ENCODE measurements around the gene PRRT1. TPM values are rescaled to one million over a fixed set of nuclear protein-coding genes. Genes with fewer than 3 reads are reported as not detected.
A peak's percentile ranks its signal among the peaks of the same experiment; 100 is the strongest.

The PRRT1 gene
- total RNA-seq, 1 experiment from 2014 or later, result not detected

DNA sequence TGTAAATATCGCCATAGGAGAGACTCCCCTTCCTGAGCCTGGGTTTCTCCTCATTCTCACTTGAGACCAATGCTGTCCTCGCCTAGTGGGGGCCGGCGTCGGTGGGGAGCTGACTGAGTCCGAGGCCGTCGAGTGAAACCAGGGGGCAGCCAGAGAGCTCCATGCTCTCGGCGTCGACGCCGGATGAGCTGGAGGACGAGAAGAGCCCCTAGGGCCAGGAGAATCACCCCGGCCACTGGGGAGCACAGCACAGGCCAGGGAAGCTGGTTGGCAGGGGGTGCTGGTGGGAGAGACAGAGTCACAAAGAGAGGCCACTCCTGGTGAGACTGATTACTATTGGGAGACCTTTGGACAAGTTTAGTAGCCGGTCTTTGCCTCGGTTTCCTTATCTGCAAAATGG is 47.1 kb upstream of the PRRT1 start:
- BruUV-seq (replicated peaks), result no TSS peak
- Histone ChIP-seq H3K4me1 (ENCODE audit: insufficient read depth, low read length) (peaks cover 16% of the 10 kb centered on the region), H3K79me2 (ENCODE audit: low read length) (no peaks in the 10 kb centered on the region), H3K27ac (ENCODE audit: low read length) (no peak overlapping the region), H3K9me2 (replicated peaks; ENCODE audit: low read length) (no peaks in the 10 kb centered on the region), H4K20me1 (ENCODE audit: low read length) (no peaks in the 10 kb centered on the region), H3K4me2 (ENCODE audit: low read length) (no peak overlapping the region), H3K9ac (ENCODE audit: low read length) (no peak overlapping the region), H2AFZ (ENCODE audit: low read length) (no peak overlapping the region), H3K27me3 (ENCODE audit: low read length) (no peaks in the 10 kb centered on the region), H3K9me3 (ENCODE audit: low read length) (no peaks in the 10 kb centered on the region), H3F3A (ENCODE audit: low read length, unreplicated experiment) (no peaks in the 10 kb centered on the region), H3K4me3 (ENCODE audit: low read length) (no peak overlapping the region), H3K36me3 (ENCODE audit: low read depth, low read length) (no peaks in the 10 kb centered on the region)
- intact Hi-C loops (cut with micrococcal nuclease), result loop anchor here (5.0 kb wide), 1 partner anchor 773 kb away; no protein-coding TSS in a partner anchor
- ChIA-PET CTCF (no interaction called here), POLR2A (ENCODE audit: unreplicated experiment) (no interaction called here)
- TF ChIP-seq EZH2phosphoT487 (IDR thresholded peaks at IDR 0.05; ENCODE audit: borderline replicate concordance, low read length) (no peak), EZH2 (IDR thresholded peaks at IDR 0.05; ENCODE audit: low read length, unreplicated experiment) (no peak), CTCF (conservative IDR thresholded peaks at IDR 0.05; ENCODE audit: low read depth, low read length) (no peak)
- ATAC-seq (no peak), DNase-seq (no peak)

DNA sequence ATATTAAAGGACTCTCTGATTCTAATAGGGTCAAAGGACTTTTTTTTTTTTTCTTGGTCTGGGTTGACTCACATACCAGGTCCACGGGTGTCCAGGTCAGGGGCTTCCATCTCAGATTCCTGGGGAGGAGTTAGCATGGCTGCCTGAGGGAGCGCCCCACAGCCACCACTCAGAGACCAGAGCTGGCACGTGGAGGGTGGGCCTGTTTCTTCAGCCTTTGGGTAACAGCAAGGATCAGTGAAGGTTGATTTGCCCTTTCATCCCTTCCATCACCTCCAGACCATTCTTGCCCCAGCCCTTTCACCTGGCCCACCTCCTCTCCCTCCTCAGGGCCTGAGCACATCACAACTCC is 46.6 kb upstream of the PRRT1 start:
- no peaks in the 10 kb centered on the region for H3K9me2 ChIP-seq (replicated peaks; ENCODE audit: low read length)
- H3K4me1 ChIP-seq (ENCODE audit: insufficient read depth, low read length), result peaks cover 16% of the 10 kb centered on the region
- no peak for DNase-seq
- TF ChIP-seq CTCF (conservative IDR thresholded peaks at IDR 0.05; ENCODE audit: low read depth, low read length), result no peak
- TF ChIP-seq EZH2phosphoT487 (IDR thresholded peaks at IDR 0.05; ENCODE audit: borderline replicate concordance, low read length), result no peak
- no peak for TF ChIP-seq EZH2 (IDR thresholded peaks at IDR 0.05; ENCODE audit: low read length, unreplicated experiment)
- H3K36me3 ChIP-seq (ENCODE audit: low read depth, low read length), result no peaks in the 10 kb centered on the region
- no peaks in the 10 kb centered on the region for H3K79me2 ChIP-seq (ENCODE audit: low read length)
- no peaks in the 10 kb centered on the region for H3F3A ChIP-seq (ENCODE audit: low read length, unreplicated experiment)
- no peaks in the 10 kb centered on the region for H3K9me3 ChIP-seq (ENCODE audit: low read length)
- H3K4me3 ChIP-seq (ENCODE audit: low read length), result no peak overlapping the region
- ATAC-seq, result no peak
- H3K27me3 ChIP-seq (ENCODE audit: low read length), result no peaks in the 10 kb centered on the region
- CTCF ChIA-PET, result no interaction called here
- BruUV-seq (replicated peaks), result no TSS peak
- H3K4me2 ChIP-seq (ENCODE audit: low read length), result no peak overlapping the region
- no peak overlapping the region for H2AFZ ChIP-seq (ENCODE audit: low read length)
- H4K20me1 ChIP-seq (ENCODE audit: low read length), result no peaks in the 10 kb centered on the region
- H3K27ac ChIP-seq (ENCODE audit: low read length), result no peak overlapping the region
- POLR2A ChIA-PET (ENCODE audit: unreplicated experiment), result no interaction called here
- H3K9ac ChIP-seq (ENCODE audit: low read length), result no peak overlapping the region
- intact Hi-C loops (cut with micrococcal nuclease), result loop anchor here (5.0 kb wide), 1 partner anchor 774 kb away; no protein-coding TSS in a partner anchor

- H3K4me2 ChIP-seq (ENCODE audit: low read length), result peak overlapping the region; percentile 84
- ATAC-seq, result no peak
- intact Hi-C loops (cut with micrococcal nuclease), result loop anchor here (5.0 kb wide), 1 partner anchor 775 kb away; no protein-coding TSS in a partner anchor
Observed at GRCh38 chr6:32196682-32197616, 45.2 kb upstream of the PRRT1 start.

More at GRCh38 chr6:32196682-32197616, 45.2 kb upstream of the PRRT1 start:
- BruUV-seq (replicated peaks), result no TSS peak
- Histone ChIP-seq H3K9me2 (replicated peaks; ENCODE audit: low read length) (no peaks in the 10 kb centered on the region), H3K4me3 (ENCODE audit: low read length) (peak overlapping the region; percentile 77), H3K4me1 (ENCODE audit: insufficient read depth, low read length) (peaks cover 28% of the 10 kb centered on the region), H3K9me3 (ENCODE audit: low read length) (no peaks in the 10 kb centered on the region), H4K20me1 (ENCODE audit: low read length) (no peaks in the 10 kb centered on the region), H3K79me2 (ENCODE audit: low read length) (no peaks in the 10 kb centered on the region), H3K36me3 (ENCODE audit: low read depth, low read length) (no peaks in the 10 kb centered on the region), H2AFZ (ENCODE audit: low read length) (no peak overlapping the region), H3F3A (ENCODE audit: low read length, unreplicated experiment) (no peaks in the 10 kb centered on the region), H3K27me3 (ENCODE audit: low read length) (no peaks in the 10 kb centered on the region), H3K27ac (ENCODE audit: low read length) (peak overlapping the region; percentile 95), H3K9ac (ENCODE audit: low read length) (peak overlapping the region; percentile 95)
- no peak for TF ChIP-seq EZH2 (IDR thresholded peaks at IDR 0.05; ENCODE audit: low read length, unreplicated experiment)
- TF ChIP-seq EZH2phosphoT487 (IDR thresholded peaks at IDR 0.05; ENCODE audit: borderline replicate concordance, low read length), result no peak
- no peak for TF ChIP-seq CTCF (conservative IDR thresholded peaks at IDR 0.05; ENCODE audit: low read depth, low read length)
- CTCF ChIA-PET, result no interaction called here
- no peak for DNase-seq
- POLR2A ChIA-PET (ENCODE audit: unreplicated experiment), result no interaction called here

All from PC-3 (cell line).